ENCODE results near the gene ITGA8. TPM values are rescaled to one million over a fixed set of nuclear protein-coding genes. Genes with fewer than 3 reads are reported as not detected.
"Not testable (repeated sequence)": the region's sequence is repeated elsewhere in the genome, so short reads cannot be mapped to it uniquely, and the experiment has no call there.

The ITGA8 gene
- polyA plus RNA-seq, 3 donors = 0.35 to 4.3 (median 2.6) TPM

DNA sequence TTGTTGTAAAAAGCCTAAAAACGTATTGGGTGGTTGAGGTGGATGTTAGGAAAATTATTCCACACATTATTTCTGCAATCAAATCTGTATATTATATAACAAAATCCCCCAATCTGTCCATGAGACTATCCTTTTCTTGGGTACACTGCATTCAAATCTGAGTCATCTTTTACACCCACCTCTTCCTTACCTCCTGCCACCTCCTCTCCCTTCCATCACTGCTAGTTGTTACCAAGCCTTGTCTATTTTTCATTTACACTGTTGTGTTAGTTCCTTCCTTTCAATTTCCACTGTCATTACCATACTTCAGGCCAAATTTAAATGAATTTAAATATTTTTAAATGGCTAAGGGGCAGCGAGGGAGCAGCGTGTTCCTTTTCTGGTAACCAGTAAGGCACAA lies 83.3 kb downstream of the ITGA8 start:
- 77 to 92% (median 90%) methylated on average over 3 of the region's 3 CpGs for WGBS, 3 donors
- H3K27ac ChIP-seq (ENCODE audit: low read depth, low read length) = no peak overlapping the region

- 38 to 64% (median 57%) methylated on average over 4 of the region's 4 CpGs for WGBS, 3 donors
- H3K27ac ChIP-seq (ENCODE audit: low read depth, low read length) = no peak overlapping the region
Measured at GRCh38 chr10:15632456-15633091, 87.1 kb downstream of the ITGA8 start.

DNA sequence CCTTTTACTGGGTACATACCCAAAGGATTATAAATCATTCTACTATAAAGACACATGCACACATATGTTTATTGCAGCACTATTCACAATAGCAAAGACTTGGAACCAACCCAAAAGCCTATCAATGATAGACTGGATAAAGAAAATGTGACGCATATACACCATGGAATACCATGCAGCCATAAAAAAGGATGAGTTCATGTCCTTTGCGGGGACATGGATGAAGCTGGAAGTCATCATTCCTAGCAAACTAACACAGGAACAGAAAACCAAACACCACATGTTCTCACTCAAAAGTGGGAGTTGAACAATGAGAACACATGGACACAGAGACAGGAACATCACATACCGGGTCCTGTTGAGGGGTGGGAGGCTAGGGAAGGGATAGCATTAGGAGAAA lies 88.5 kb downstream of the ITGA8 start:
- WGBS, 3 donors = 92 to 95% (median 95%) methylated on average over 3 of the region's 3 CpGs
- not testable (repeated sequence) for H3K27ac ChIP-seq (ENCODE audit: low read depth, low read length)

- no peak overlapping the region for H3K27ac ChIP-seq (ENCODE audit: low read depth, low read length)
- 68 to 78% (median 77%) methylated on average over 5 of the region's 5 CpGs for WGBS, 3 donors
Measured at GRCh38 chr10:15630353-15630752, 89.4 kb downstream of the ITGA8 start.

- no peak overlapping the region for H3K27ac ChIP-seq (ENCODE audit: low read depth, low read length)
- WGBS, 3 donors = 80 to 89% (median 87%) methylated on average over 8 of the region's 8 CpGs
Measured at GRCh38 chr10:15627617-15628196, 92.0 kb downstream of the ITGA8 start.

DNA sequence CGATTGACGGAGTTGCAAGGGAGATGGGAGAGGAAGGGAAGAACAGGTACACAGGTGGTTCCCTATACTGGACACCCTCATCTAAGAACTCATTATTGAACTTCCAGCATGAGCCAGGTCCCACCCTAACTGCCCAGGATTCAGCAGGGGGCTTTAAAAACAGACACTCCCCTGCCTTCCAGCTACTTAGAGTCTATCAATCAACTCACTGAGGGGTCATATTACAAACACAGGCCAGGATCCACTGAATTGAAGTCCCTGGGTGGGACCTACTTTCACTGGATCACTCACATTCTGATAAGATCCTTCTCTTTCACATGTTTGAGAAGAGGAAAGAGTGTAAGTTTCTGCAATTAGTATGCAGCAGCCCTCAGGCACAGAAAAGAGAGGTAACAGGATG lies 92.8 kb downstream of the ITGA8 start:
- WGBS, 3 donors = 81 to 100% (median 97%) methylated on average over 2 of the region's 2 CpGs
- no peak overlapping the region for H3K27ac ChIP-seq (ENCODE audit: low read depth, low read length)

GRCh38 chr10:15625261-15625660 lies 94.5 kb downstream of the ITGA8 start:
- 63 to 75% (median 74%) methylated on average over 5 of the region's 5 CpGs for WGBS, 3 donors
- H3K27ac ChIP-seq (ENCODE audit: low read depth, low read length) = no peak overlapping the region

GRCh38 chr10:15624401-15625196 lies 95.1 kb downstream of the ITGA8 start:
- H3K27ac ChIP-seq (ENCODE audit: low read depth, low read length) = no peak overlapping the region
- WGBS, 3 donors = 52 to 56% (median 53%) methylated on average over 6 of the region's 6 CpGs

DNA sequence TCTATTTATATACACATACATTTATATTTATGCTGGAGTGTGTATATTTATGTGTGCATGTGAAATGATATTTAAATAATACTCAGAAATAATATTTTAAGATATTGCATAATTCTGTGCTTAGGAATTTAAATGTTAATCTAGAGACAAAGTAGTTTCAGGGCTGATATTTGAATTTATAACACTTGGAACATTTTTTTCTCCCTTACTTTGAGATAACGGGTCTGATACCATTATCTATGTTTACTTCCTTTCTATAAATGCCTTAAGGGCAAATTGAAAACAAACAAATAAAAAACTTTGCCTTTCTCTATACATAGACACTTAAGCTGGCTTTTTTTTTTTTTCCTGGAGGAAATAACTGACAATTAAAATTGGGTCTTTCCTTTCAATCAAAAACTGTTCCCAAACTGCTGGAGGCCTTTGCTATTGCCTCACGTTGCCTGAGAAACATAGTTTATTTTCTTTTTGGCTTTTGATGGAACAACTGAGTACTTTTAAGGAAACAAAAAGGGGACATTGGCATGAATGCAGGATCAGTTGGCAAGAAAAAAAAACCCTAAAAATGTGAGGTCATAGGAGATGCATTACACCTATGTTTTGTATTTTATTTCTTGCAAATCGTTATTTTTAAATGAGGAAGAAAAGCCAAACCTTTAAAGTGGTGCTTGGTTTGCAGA lies 98.7 kb downstream of the ITGA8 start:
- no peak overlapping the region for H3K27ac ChIP-seq (ENCODE audit: low read depth, low read length)
- 41 to 50% (median 48%) methylated on average over 3 of the region's 3 CpGs for WGBS, 3 donors

GRCh38 chr10:15620337-15620736 lies 99.4 kb downstream of the ITGA8 start:
- H3K27ac ChIP-seq (ENCODE audit: low read depth, low read length) = no peak overlapping the region
- WGBS, 3 donors = 82 to 89% (median 83%) methylated on average over 5 of the region's 5 CpGs

DNA sequence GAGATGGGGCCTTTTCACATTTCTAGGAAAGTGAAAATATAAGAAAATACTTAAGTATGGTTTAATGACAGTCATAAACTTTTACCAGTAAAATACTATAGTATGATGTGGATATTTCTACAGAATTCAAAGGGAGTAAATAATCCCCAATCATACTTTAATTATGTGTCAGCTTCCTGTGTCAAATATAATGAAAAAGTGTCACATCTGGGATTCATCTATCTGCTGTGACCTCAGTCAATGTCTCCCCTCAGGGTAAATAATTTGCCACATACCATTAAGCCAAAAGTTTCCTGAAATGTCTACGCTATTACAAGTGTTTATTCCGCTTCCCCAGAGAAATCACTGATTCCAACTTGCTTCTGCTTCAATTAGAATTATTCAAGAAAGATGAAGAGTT lies 110.5 kb downstream of the ITGA8 start:
- WGBS, 3 donors = 79 to 86% (median 85%) methylated on average over 2 of the region's 2 CpGs

DNA sequence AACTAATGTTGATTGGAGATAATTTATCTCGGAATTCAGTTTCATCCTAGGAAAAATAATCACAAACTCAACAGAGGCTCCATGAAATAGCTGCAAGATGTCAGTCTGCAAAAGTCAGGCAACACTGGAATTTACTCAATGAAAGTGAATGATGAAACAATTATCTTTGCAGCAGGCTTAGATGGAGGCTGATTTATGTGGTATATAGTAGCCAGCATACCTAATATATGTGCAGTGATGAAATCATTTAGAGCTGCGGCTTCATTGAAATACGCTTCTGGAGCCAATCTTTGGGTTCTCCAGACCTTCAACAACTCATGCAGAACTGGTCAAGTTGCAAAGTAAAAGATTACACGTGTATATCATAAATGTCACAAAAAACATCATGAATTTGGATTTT lies 113.3 kb downstream of the ITGA8 start:
- 77 to 85% (median 78%) methylated on average over 4 of the region's 4 CpGs for WGBS, 3 donors
- no peak overlapping the region for H3K27ac ChIP-seq (ENCODE audit: low read depth, low read length)

More for the DNA sequence above, 110.5 kb downstream of the ITGA8 start:
- H3K27ac ChIP-seq (ENCODE audit: low read depth, low read length) = no peak overlapping the region

DNA sequence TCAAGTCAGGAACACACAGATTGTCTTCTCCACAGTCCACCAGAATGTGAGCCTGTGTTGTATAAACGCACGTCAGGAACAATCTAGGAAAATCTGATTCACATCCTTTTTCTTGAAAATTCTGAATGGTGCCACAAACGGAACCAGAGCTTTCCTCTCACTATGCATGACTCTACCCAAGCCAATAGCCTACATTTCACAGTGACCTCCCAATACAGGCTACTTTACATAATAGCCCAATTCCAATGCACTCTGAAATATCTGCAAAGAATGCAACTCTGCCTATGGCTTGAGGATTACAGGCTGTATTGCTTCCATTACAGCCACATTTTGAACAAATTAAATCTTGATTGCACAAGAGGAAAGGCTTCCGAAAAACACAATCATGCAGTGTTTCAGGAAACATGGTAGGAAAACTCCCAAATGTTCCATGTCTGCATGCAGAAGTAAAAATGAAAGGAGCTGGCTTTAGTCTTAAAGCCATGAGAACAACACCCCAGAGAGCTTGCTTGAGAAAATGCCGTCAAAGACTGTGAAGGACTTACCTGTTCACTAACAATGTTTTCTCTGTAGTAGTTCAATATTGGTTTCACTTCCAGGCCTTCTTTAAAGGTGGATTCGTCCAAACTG lies 113.9 kb downstream of the ITGA8 start:
- H3K27ac ChIP-seq (ENCODE audit: low read depth, low read length) = no peak overlapping the region
- 59 to 74% (median 65%) methylated on average over 6 of the region's 6 CpGs for WGBS, 3 donors

- WGBS, 3 donors = 27 to 55% (median 44%) methylated on average over 3 of the region's 3 CpGs
Measured at GRCh38 chr10:15603446-15604011, 116.2 kb downstream of the ITGA8 start.

DNA sequence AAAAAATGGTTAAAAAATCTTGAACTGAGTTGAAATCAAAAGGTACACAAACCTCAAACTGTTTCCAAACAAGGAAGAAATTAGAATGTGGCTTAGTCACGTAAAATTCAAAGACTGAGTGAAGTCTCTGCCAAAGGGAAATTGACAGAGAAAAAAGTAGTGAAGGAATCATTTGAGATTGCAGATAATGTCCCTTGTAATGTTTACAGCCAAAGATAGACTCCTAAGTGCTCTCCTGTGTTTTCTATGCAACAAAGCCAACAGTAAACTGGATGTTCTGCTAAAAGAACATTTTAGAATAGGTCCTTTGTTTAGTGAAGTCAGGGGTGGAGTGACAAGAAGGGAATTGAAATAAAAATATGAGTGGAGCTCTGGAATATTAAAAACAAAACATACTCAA lies 117.9 kb downstream of the ITGA8 start:
- 25 to 57% (median 54%) methylated on average over 1 of the region's 1 CpG for WGBS, 3 donors
- no peak overlapping the region for H3K27ac ChIP-seq (ENCODE audit: low read depth, low read length)

More at GRCh38 chr10:15603446-15604011, 116.2 kb downstream of the ITGA8 start:
- no peak overlapping the region for H3K27ac ChIP-seq (ENCODE audit: low read depth, low read length)

DNA sequence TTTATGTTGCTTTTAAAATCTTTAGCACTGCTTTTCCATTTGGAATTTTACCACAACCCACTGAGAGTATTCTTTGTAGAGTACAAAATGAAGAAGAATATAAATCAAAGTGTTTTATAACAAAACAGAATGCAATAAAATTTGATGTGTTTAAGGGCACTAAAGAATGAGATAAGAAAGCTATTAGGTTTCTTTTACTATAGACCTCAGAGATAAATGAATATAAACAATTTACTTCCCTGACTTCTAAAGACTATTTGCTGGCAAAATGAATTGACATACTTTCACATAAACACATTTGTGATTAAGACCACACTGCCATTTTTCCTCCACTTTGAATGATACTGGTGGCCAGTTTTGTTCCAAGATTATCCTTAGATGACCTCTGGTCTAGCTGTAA lies 124.5 kb downstream of the ITGA8 start:
- H3K27ac ChIP-seq (ENCODE audit: low read depth, low read length) = no peak overlapping the region

DNA sequence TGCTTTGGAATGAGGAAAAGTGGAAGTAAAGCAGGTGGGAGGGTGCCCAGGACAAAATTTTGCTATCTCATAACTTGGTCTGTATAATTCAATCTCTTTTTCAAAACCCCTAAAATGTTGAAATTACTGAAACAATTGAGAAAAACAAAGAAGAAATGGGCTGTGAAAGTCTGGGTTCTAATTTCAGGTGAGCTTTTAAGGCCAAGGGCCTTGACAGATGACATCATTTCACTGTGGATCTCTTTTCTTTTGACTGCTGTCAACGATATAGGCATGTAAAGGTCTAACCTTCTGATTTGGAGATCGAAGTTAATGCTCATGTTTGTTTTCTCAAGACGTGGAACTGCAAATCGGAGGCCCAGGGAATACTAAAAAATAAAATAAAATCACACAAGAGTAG lies 127.8 kb downstream of the ITGA8 start:
- H3K27ac ChIP-seq (ENCODE audit: low read depth, low read length) = no peak overlapping the region
- WGBS, 3 donors = 82 to 94% (median 86%) methylated on average over 4 of the region's 4 CpGs

- WGBS, 3 donors = 87 to 96% (median 93%) methylated on average over 2 of the region's 2 CpGs
- no peak overlapping the region for H3K27ac ChIP-seq (ENCODE audit: low read depth, low read length)
Measured at GRCh38 chr10:15591431-15591830, 128.3 kb downstream of the ITGA8 start.
